Fibroblast of mammary gland (primary cell): ENCODE measurements around the gene C2CD2.

Experiments used
- DNase-seq: peaks from one replicate; pipeline ENCODE4 v3.0.0-alpha.2; 2010; ENCODE audit warnings: low read depth
- H3K4me3 ChIP-seq: 2 replicates; pipeline ENCODE4 v1.5.1; 2011; ENCODE audit warnings: low read depth, mild to moderate bottlenecking, low read length, moderate library complexity; ENCODE audit not compliant: control insufficient read depth
- TF ChIP-seq, protein P1 (sequence below): conservative IDR thresholded peaks from 2 replicates; pipeline ENCODE4 v1.5.1; 2011; ENCODE audit warnings: low read depth, low read length, inconsistent platforms; ENCODE audit not compliant: control insufficient read depth, insufficient read depth

Gene C2CD2

GRCh38 chr21:41958886-41959563 lies 5.2 kb upstream of the C2CD2 start:
- DNase-seq = no peak
- no peak overlapping the region for H3K4me3 ChIP-seq
- TF ChIP-seq, protein P1, sequence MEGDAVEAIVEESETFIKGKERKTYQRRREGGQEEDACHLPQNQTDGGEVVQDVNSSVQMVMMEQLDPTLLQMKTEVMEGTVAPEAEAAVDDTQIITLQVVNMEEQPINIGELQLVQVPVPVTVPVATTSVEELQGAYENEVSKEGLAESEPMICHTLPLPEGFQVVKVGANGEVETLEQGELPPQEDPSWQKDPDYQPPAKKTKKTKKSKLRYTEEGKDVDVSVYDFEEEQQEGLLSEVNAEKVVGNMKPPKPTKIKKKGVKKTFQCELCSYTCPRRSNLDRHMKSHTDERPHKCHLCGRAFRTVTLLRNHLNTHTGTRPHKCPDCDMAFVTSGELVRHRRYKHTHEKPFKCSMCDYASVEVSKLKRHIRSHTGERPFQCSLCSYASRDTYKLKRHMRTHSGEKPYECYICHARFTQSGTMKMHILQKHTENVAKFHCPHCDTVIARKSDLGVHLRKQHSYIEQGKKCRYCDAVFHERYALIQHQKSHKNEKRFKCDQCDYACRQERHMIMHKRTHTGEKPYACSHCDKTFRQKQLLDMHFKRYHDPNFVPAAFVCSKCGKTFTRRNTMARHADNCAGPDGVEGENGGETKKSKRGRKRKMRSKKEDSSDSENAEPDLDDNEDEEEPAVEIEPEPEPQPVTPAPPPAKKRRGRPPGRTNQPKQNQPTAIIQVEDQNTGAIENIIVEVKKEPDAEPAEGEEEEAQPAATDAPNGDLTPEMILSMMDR = no peak

DNA sequence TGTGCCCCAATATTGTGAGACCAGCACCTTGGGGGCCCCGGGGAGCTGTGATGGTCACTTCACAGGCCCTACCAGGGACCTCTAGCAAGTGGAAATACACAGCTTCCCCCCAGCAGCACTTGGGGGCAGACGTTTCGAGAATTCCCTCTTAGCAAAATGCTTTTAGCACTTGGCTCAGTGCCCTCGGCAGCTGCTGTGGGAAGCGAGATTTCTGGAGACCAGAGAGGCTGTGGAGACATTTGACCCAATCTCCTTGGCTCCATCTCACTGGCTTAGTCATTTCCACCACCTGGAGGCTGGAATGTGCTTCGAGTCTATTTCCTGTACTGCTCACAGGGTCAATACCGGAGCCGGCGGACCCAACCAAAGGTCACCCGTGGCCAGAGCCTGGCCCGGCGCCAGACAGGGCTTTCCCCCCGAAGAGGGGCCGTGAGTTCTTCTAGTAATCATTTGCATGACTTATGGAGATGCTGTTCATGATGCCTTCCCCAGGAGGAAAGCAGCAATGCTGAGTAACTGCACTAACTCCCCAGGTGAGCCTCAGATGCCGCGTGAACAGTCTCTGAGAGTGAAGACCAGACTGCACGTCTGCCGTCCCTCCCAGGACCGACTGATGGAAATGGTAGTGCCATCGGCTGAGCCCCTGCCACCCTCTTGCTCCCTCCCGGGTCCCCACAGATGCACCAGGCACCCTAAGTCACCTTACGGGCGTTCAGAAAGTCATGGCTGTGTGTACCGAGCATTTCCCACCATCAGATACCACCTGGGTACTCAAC lies 4.4 kb upstream of the C2CD2 start:
- peak; percentile 98 for DNase-seq
- no peak overlapping the region for H3K4me3 ChIP-seq
- TF ChIP-seq, protein P1 = peak; percentile 42

GRCh38 chr21:41956926-41957729 lies 3.3 kb upstream of the C2CD2 start:
- H3K4me3 ChIP-seq = no peak overlapping the region
- TF ChIP-seq, protein P1 = peak; percentile 0
- peak; percentile 95 for DNase-seq

DNA sequence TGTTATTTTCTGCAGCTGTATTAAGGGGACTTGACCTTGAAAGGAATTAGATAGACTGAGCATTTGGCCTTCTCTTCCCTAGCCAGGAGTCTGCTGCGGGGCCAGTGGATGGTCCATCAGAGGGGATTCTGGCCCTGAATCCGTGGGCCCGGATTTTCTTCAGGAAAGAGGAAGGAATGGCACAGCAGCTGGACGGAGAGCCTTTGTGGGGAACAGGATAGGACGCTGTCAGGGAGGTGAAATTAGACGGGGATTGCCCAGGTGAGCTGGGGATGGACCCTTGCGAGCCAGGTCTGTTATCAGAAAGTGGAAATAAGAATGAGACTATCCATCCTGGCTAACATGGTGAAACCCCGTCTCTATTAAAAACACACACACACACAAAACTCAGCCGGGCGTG lies 1.7 kb upstream of the C2CD2 start:
- TF ChIP-seq, protein P1 = no peak
- no peak for DNase-seq
- H3K4me3 ChIP-seq = no peak overlapping the region

DNA sequence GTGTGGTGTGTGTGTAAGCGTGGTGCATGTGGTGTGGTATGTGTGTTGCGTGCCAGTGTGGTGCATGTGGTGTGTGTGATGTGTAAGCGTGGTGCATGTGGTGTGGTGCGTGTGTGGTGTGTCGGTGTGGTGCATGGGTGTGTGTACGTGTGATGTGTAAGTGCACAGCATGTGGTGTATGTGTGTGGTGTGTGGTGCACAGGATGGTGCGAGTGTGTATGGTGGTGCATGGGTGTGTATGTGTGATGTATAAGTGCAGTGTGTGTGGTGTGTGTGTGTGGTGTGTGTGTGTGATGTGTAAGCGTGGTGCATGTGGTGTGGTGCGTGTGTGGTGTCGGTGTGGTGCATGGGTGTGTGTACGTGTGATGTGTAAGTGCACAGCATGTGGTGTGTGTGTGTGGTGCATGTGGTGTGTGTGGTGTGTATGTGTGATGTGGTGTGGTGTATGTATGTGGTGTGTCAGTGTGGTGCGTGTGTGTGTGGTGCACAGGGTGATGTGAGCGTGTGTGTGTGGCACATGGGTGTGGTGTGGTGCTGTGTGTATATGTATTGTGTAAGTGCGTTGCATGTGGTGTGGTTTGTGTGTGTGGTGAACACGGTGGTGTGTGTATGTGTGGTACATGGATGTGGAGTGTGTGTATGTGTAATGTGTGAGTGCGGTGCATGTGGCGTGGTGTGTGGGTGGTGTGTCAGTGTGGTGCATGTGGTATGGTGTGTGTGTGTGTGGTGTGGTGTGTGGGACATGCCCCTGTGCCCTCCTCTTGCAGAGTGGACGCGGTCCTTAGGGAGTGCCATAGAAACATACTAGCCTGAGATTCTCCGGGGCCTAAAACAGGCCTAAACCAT lies 1.1 kb upstream of the C2CD2 start:
- no peak for DNase-seq
- no peak overlapping the region for H3K4me3 ChIP-seq
- TF ChIP-seq, protein P1 = no peak
